Colonic mucosa (tissue), 4 donors: ENCODE data around the gene TMEM129. TPM values are rescaled to one million over a fixed set of nuclear protein-coding genes. Genes with fewer than 3 reads are reported as not detected.
"Not testable (repeated sequence)": the region's sequence is repeated elsewhere in the genome, so short reads cannot be mapped to it uniquely, and the experiment has no call there.

Source experiments
- DNase-seq: peaks from one replicate; pipeline ENCODE4 v3.0.0-alpha.2; 2020
- H3K27ac ChIP-seq: fragments of 200-600 bp; one replicate; pipeline ENCODE4 v1.8.0; 2021
- H3K27me3 ChIP-seq: fragments of 200-600 bp; one replicate; pipeline ENCODE4 v1.8.0; 2021
- H3K36me3 ChIP-seq: fragments of 200-600 bp; one replicate; pipeline ENCODE4 v1.8.0; 2021
- H3K4me1 ChIP-seq: fragments of 200-600 bp; one replicate; pipeline ENCODE4 v1.8.0; 2021; ENCODE audit warnings: mild to moderate bottlenecking
- H3K4me3 ChIP-seq: fragments of 200-600 bp; one replicate; pipeline ENCODE4 v1.8.0; 2021
- H3K9ac ChIP-seq, 2 donors: one replicate each; pipeline ENCODE4 v1.7.0; 2013; ENCODE audit warnings: control low read depth in 2 of 2, low read depth in 2 of 2, low read length in 2 of 2
- H3K9me3 ChIP-seq: fragments of 200-600 bp; one replicate; pipeline ENCODE4 v1.8.0; 2021
- CTCF ChIP-seq: fragments of 200-600 bp; IDR thresholded peaks from one replicate; pipeline ENCODE4 v1.8.0; 2022; ENCODE audit warnings: antibody characterized with exemption, mild to moderate bottlenecking
- intact Hi-C: fragments of 100-400 bp; cut with DNase I; formaldehyde crosslinking; loops from one replicate; pipeline ENCODE4 v1.14.1; 2022
- total RNA-seq, 2 donors: library from RNA; stranded (reverse); fragmentation: NEBNext Ultra II Directional in 1 of 2; extraction: Animal tissue kit (Norgen Biotek cat#: 25700) in 1 of 2; gene quantifications; one replicate each; pipeline ENCODE4 v1.2.1, GENCODE V29; 2021
- donor health status: healthy.
- donor health status: DM: no; HTN: no; CAD: no.
- donor health status: DM: no; HTN: no; CAD: no.

TMEM129 gene
- total RNA-seq, 2 donors from 2014 or later, result 37.9 to 53.2 TPM

- no peak for DNase-seq
- Histone ChIP-seq H3K9me3 (no peaks in the 10 kb centered on the region), H3K27ac (no peak overlapping the region), H3K4me1 (peaks cover 4% of the 10 kb centered on the region), H3K36me3 (no peaks in the 10 kb centered on the region), H3K4me3 (no peak overlapping the region), H3K9ac (no peak overlapping the region), H3K27me3 (no peaks in the 10 kb centered on the region)
- intact Hi-C loops, result no loop called here
- TF ChIP-seq CTCF, result no peak
Measured at GRCh38 chr4:1705732-1706131, 15.4 kb downstream of the TMEM129 start.

DNA sequence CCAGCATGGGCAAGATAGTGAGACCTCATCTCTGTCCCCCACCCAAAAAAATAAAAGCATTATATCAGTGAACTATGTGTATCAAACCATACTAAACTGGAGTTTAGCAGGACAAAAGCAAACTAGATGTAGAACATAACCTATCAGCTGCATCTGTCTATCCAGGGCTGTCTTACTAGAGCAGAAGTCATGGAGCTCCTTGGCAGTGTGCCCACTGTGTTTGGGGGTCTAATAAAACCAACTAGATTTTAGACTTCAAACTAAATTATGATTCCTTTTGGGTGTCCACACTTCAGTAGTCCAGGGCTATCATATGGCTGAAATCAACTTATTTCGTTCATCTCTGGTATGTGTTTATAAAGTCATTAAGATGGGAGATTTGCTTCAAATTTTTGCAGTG lies 17.3 kb downstream of the TMEM129 start:
- Histone ChIP-seq H3K27ac (no peak overlapping the region), H3K27me3 (no peaks in the 10 kb centered on the region), H3K4me3 (no peak overlapping the region), H3K36me3 (no peaks in the 10 kb centered on the region), H3K9ac (no peak overlapping the region), H3K4me1 (no peaks in the 10 kb centered on the region), H3K9me3 (no peaks in the 10 kb centered on the region)
- TF ChIP-seq CTCF, result no peak
- DNase-seq, result no peak
- intact Hi-C loops, result no loop called here

GRCh38 chr4:1701671-1702070 lies 19.5 kb downstream of the TMEM129 start:
- H3K27me3 ChIP-seq, H3K27ac ChIP-seq, H3K4me1 ChIP-seq, H3K4me3 ChIP-seq, H3K9me3 ChIP-seq, DNase-seq, H3K9ac ChIP-seq, intact Hi-C loops, H3K36me3 ChIP-seq: not testable (repeated sequence)

GRCh38 chr4:1695913-1696312 lies 25.2 kb downstream of the TMEM129 start:
- intact Hi-C loops, result no loop called here
- H3K36me3 ChIP-seq, result peaks cover 7% of the 10 kb centered on the region
- no peak for TF ChIP-seq CTCF

DNA sequence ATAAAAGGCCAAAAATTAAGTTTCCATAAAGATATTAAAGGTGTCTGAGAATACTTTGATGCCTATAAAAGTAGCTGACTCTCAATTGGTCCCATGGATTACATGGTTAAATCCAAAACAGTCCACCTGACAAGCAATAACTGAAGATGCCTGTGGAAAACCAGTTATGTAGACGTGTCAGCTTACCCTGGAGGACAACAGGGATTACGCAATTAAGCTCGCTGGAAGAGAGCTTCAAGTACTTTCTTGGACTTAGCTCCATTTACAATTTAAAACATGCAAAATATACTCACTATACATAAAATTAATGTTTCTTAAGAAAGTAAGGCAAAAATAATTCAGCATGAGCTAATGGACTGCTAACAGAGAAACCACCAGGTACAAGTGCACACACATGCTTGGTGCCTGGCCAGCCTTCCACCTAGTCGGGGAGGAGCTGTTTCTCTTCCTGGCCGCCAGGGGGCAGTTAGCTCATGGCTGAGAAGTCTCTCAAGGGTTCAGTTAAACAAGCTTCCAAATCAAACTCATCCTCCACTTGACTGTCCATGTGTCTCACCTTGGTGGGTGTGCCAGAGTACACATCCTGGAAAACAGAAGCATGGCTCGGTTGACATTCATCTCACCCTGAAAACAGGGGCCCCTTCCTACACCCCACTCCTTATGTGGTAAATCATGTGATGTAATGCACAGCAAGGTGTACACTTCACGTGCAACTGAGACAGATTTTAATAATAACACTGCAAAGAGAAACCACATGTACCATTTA lies 27.8 kb downstream of the TMEM129 start:
- H3K27me3 ChIP-seq, result no peaks in the 10 kb centered on the region
- peak; percentile 62 for DNase-seq
- peak; percentile 93 for TF ChIP-seq CTCF
- H3K27ac ChIP-seq, result no peak overlapping the region
- H3K9me3 ChIP-seq, result no peaks in the 10 kb centered on the region
- H3K9ac ChIP-seq, result no peak overlapping the region
- intact Hi-C loops, result loop anchor here (5.0 kb wide), 1 partner anchor 34 kb away; no protein-coding TSS in a partner anchor
- H3K4me3 ChIP-seq, result no peak overlapping the region
- peaks cover 7% of the 10 kb centered on the region for H3K36me3 ChIP-seq
- H3K4me1 ChIP-seq, result no peaks in the 10 kb centered on the region

More at GRCh38 chr4:1695913-1696312, 25.2 kb downstream of the TMEM129 start:
- Histone ChIP-seq H3K27ac (no peak overlapping the region), H3K4me1 (no peaks in the 10 kb centered on the region), H3K4me3 (no peak overlapping the region), H3K9ac (no peak overlapping the region), H3K9me3 (no peaks in the 10 kb centered on the region), H3K27me3 (no peaks in the 10 kb centered on the region)
- no peak for DNase-seq

GRCh38 chr4:1691737-1692373 lies 29.3 kb downstream of the TMEM129 start:
- Histone ChIP-seq H3K4me1 (no peaks in the 10 kb centered on the region), H3K4me3 (no peak overlapping the region), H3K36me3 (peaks cover 7% of the 10 kb centered on the region), H3K27me3 (no peaks in the 10 kb centered on the region), H3K9me3 (no peaks in the 10 kb centered on the region), H3K27ac (no peak overlapping the region), H3K9ac (no peak overlapping the region)
- no peak for DNase-seq
- intact Hi-C loops, result loop anchor here (5.0 kb wide), 1 partner anchor 35 kb away; no protein-coding TSS in a partner anchor
- TF ChIP-seq CTCF, result no peak
